ENCODE data around the gene KRT13.

DNA sequence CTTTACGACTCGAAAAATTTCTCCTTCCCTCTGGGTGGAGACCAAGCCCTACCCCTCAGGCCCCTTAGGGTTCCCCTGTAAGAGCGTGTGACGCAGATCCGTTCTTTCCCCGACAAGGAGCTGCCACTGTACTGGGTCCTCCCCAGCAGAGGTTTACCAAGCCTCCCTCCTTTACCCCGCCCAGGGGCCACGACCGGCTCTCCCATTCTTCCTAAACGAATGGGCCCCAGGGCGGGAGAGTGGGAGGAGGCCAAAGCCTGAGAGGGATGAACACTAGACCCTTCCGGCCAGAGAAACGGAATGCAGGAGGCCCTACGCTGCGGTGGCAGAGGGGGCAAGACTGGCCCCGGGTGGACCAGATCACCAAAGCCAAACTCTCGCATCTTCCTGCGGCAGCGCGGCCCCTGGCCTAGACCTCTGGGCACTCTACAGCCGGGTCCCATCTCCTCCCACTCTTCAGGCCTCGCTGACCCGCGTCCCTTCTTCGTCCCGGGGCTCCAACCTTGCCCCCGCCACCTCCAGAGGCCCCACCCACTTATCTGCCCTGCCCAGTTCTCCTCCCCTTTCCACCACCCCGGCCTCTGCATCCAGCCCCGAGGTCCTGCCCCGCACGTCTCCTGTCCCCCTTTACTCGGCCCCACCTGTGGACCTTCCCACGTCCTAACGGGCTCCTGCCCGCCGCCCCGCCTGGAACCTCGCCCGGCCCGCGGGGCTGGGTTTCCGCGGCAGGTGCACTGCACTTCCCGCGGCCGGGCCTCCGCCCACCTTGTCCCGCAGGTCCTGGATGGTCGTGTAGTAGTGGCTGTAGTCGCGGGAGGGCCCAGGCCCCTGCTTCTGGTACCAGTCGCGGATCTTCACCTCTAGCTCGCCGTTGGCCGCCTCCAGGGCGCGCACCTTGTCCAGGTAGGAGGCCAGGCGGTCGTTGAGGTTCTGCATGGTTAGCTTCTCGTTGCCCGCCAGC, 21.9 kb upstream of the KRT13 start:
- TF ChIP-seq CTCF (IDR thresholded peaks at IDR 0.05; ENCODE audit: poor library complexity): no peak
- TF ChIP-seq EZH2phosphoT487 (IDR thresholded peaks at IDR 0.05; ENCODE audit: low read depth, severe bottlenecking, unreplicated experiment): no peak

Data from hepatocyte (in vitro differentiated cells).